GM12801 (cell line): ENCODE data around the gene RAB7B.

Experiments used
- TF ChIP-seq, protein P1 (sequence below): IDR thresholded peaks from one replicate; pipeline ENCODE4 v1.5.1; 2011; ENCODE audit warnings: control low read depth; ENCODE audit not compliant: insufficient read length; ENCODE audit errors: extremely low read depth

The RAB7B gene

DNA sequence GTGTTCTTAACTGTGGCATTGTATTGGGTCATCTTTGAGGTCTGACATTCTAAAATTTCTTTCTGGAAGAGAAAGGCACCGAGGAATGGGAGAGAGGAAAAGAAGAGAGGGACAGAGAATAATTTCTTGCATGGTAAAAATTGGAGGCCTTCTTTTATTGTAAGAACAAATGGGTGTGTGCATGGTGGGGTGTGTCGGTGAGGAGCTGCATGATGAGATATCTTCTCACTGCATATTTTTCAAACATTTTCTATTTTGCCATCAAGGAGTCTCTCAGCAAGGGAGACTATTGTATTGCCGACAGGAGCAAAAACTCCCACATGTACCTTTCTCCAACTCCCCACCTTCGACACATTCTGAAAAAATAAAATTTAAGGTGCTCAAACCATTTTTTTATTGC is 27.0 kb upstream of the RAB7B start:
- TF ChIP-seq, protein P1, sequence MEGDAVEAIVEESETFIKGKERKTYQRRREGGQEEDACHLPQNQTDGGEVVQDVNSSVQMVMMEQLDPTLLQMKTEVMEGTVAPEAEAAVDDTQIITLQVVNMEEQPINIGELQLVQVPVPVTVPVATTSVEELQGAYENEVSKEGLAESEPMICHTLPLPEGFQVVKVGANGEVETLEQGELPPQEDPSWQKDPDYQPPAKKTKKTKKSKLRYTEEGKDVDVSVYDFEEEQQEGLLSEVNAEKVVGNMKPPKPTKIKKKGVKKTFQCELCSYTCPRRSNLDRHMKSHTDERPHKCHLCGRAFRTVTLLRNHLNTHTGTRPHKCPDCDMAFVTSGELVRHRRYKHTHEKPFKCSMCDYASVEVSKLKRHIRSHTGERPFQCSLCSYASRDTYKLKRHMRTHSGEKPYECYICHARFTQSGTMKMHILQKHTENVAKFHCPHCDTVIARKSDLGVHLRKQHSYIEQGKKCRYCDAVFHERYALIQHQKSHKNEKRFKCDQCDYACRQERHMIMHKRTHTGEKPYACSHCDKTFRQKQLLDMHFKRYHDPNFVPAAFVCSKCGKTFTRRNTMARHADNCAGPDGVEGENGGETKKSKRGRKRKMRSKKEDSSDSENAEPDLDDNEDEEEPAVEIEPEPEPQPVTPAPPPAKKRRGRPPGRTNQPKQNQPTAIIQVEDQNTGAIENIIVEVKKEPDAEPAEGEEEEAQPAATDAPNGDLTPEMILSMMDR, result no peak

DNA sequence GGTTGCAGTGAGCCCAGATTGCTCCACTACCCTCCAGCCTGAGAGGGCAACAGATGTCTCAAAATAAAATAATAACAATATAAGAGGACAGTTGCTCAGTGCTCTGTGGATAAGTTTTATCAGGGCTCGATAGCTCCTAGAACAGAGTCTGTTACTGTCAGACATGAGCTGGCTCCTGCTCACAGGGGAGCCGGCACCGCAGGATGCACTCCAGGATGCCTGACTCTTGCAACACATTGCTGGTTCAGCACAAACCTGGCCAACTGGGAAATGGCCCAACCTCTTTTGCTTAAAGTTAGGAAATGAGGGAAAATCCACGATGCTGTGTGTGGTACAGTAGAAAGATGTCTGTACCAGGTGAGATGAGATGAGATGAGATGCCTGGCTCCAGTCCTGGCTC is 26.3 kb upstream of the RAB7B start:
- TF ChIP-seq, protein P1, result no peak

DNA sequence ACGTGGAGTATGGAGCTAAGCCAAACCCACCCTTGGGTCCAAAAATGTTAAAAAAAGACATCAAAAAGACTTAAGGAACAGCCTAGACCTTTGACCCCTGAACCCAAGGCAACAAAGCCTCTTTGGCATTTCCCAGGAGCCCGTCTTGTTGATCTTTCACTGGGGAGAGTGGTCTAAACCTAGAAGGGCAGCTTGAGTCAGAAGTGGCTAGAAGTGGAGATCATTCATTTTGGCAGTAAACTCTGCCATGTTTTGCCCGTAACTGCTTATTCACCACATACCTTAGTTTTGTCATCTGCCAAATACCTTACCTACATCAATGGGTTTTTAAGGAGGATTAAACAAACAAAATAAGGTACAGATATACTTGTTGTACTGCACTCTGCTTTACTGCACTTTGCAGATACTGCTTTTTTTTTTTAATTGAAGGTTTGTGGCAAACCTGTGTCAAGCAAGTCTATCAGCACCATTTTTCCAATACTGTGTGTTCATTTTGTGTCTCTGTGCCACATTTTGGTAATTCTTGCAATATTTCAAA is 22.2 kb upstream of the RAB7B start:
- TF ChIP-seq, protein P1, result no peak

DNA sequence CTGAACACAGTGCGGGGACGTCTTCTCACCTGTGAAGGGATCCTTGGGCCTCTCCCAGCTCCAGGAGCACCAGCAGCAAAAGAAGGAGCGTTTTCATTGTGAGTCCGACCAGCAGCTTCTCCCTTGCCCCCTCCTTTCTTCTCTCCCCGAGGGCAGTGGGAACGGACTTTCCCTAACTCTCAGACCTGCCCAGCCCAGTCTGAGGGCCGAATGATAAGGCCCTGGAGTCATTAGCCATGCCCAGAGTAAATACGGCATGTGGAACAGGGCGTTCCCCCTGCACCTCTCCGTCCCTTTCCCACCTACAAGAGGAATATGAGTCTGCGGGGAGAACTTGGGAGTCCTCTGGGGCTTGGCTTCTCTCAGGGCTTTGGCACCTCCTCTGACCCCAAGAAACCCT is 20.5 kb upstream of the RAB7B start, which contains the start of gene CTSE:
CTSE (minus strand) TSS at position 201 of the 400 bp plus-strand sequence; CDS start at position 97, 104 bp downstream.
- TF ChIP-seq, protein P1, result no peak

DNA sequence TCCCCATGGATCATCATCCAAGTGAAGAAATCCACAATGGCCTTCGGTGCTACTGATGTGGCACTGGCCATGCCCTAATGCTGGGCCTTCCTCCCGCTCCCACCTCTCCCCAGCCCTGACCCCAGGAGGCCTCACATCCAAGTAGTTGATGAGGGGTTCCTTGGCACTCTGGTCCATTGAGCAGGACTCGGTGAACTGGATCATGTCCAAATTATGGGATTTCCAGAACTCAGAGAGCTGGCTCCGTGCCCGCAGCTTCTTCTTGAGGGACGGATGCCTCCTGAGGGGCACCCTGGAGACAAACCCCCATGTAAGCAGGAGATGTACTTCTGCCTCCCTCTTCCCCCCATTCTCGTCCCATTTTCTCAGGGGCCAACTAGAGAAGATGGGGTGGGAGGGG is 19.6 kb upstream of the RAB7B start:
- TF ChIP-seq, protein P1, result no peak

DNA sequence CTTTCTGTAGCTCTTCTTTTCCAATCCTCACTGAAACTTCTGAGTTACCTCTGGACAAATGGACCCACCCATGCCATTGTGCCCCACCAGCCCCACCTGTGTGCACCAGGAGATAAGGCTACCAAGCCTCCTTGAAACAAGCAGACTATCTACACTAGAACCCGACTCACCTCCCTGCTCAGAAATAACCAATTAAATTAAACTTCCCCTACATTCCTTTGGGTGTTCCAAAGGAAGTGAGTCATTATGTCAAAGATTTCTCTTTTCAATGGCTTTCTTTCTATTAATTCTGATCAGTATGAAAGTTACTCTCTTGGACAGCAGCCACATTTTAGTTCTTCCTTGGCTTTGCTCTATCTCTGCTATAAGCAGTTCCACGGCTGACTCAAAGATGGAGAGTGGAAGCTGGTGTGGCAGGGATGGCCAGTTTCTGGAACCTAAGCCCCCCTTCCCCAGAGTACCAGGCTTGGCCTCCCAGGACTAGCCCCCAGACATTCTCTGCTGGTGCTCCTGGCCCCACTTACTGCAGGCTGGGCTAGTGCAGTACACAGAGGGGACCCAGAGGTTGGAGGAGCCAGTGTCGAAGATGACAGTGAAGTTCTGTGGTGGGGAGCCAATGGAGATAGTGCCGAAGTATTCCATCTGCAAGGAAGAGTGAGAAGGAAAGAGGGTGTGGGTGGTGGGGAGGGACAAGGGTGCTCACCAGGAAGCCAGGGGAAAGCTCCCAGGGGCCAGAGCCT is 18.6 kb upstream of the RAB7B start:
- TF ChIP-seq, protein P1, result no peak

DNA sequence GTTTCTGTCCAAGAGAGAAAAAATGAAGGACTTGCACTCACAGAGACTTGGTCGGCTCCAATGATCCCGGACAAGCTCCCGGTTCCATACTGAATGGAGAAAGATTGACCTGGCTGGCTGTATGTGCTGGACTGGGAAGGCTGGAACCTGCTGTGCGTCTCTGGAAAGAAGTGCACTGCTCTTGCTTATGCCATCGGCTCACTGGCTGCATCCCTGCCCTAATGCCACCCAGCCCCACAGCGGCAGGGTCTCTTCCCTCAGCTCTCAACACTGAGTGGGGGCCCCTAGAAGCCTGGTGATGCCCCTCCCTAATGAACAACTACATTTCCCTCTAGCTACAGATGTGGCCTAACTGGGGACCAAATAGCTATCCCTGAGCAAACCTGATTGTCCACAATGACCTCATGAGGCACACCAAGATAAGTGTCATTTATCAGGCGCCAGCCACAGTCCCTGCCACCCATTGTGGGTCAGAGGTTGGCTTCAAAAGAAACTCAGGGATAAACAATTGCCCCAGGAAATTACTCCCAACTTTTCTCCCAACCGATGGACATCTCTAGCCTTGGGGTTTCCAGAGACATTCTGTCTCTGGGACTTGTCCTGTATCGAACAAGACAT is 17.9 kb upstream of the RAB7B start:
- TF ChIP-seq, protein P1, result no peak
